Adrenal gland (tissue), 12 donors: Measurements from ENCODE around the gene HNRNPM. TPM values are rescaled to one million over a fixed set of nuclear protein-coding genes. Genes with fewer than 3 reads are reported as not detected.
"Not testable (repeated sequence)": the region's sequence is repeated elsewhere in the genome, so short reads cannot be mapped to it uniquely, and the experiment has no call there.

Experiments used
- DNase-seq, 7 donors: peaks; one replicate each; pipeline ENCODE4 v3.0.0-alpha.2; 2019 to 2020
- H3K27ac ChIP-seq, 5 donors: fragments of 200-600 bp; sonication (generic) in 4 of 5; 1 replicate in 3 of 5; 2 replicates in 2 of 5; pipeline versions ENCODE4 v1.5.1 to v1.8.0; 2016 to 2020; ENCODE audit warnings: mild to moderate bottlenecking in 1 of 5
- H3K27me3 ChIP-seq: fragments of 200-600 bp; 2 replicates; pipeline ENCODE4 v1.8.0; 2021
- H3K36me3 ChIP-seq, 2 donors: fragments of 200-600 bp; replicated peaks in 1 of 2; 1 replicate in 1 of 2; 2 replicates in 1 of 2; pipeline versions ENCODE4 v1.5.1 to v1.8.0; 2018 to 2022
- H3K4me1 ChIP-seq, 2 donors: fragments of 200-600 bp; replicated peaks in 1 of 2; 1 replicate in 1 of 2; 2 replicates in 1 of 2; pipeline versions ENCODE4 v1.5.1 to v1.8.0; 2018 to 2021
- H3K4me3 ChIP-seq, 4 donors: fragments of 200-600 bp; sonication (generic) in 3 of 4; one replicate each; pipeline ENCODE4 v1.5.1; 2016 to 2018
- H3K9me3 ChIP-seq, 3 donors: fragments of 200-600 bp; sonication (generic) in 1 of 3; replicated peaks in 1 of 3; 1 replicate in 2 of 3; 2 replicates in 1 of 3; pipeline versions ENCODE4 v1.5.1 to v1.8.0; 2016 to 2021
- CTCF ChIP-seq, 6 experiments: fragments of 450-650 bp in 4 of 6; fragments of 200-600 bp in 2 of 6; sonication (generic) in 1 of 6; IDR thresholded peaks; 1 replicate in 5 of 6; 2 replicates in 1 of 6; pipeline versions ENCODE4 v1.5.1 to v1.8.0; 2016 to 2021; ENCODE audit warnings: antibody characterized with exemption in 6 of 6, mild to moderate bottlenecking in 2 of 6, moderate library complexity in 1 of 6
- POLR2A ChIP-seq, 2 donors: fragments of 450-650 bp; IDR thresholded peaks; one replicate each; pipeline ENCODE4 v1.6.1; 2017; ENCODE audit warnings: antibody characterized with exemption in 2 of 2, mild to moderate bottlenecking in 2 of 2, moderate library complexity in 1 of 2
- WGBS, 4 donors: extraction: QIAGEN DNeasy Blood & Tissue Kit in 2 of 4; methylation state at CpG; one replicate each; pipeline versions ENCODE4 v1.1.5 to v1.1.7; 2013 to 2017; 5-methylcytosine and 5-hydroxymethylcytosine counted together
- intact Hi-C, 2 donors: fragments of 100-400 bp; cut with DNase I; formaldehyde crosslinking; loops; one replicate each; pipeline versions ENCODE4 v1.14.1 to v1.15.0; 2022 to 2023
- polyA plus RNA-seq, 3 donors: library from polyadenylated mRNA; stranded (reverse); fragments of 200-250 nt in 2 of 3; fragments of 350-450 nt in 1 of 3; fragmentation: Illumina TruSeq in 1 of 3; extraction: RNeasy Lipid Tissue Mini Kit (QIAGEN cat#74804) in 1 of 3; gene quantifications; one replicate each; pipeline ENCODE4 v1.2.3, GENCODE V29; 2013 to 2014
- total RNA-seq, 9 donors: library from RNA; depleted of rRNA in 4 of 9; stranded (reverse); fragments of >200 nt in 4 of 9; fragments of 120-200 nt in 1 of 9; fragmentation: NEBNext Ultra II Directional in 1 of 9; extraction: Animal tissue kit (Norgen Biotek cat#: 25700) in 1 of 9; gene quantifications; one replicate each; pipeline versions ENCODE4 v1.1.0 to v1.2.4, GENCODE V29; 2013 to 2023
- donor health status: healthy with polysubstance abuse.
- donor health status: Bipolar disorder and iron deficiency.
- donor health status: DM: yes; HTN: yes; CAD: no.
- donor health status: DM: no; HTN: no; CAD: no.
- donor health status: DM: no; HTN: no; CAD: no.
- donor health status: DM: yes; HTN: yes; CAD: no.

The HNRNPM gene
- total and polyA plus RNA-seq, 12 donors: 51.7 to 262 (median 77.4) TPM

- WGBS, 4 donors: 95 to 100% (median 98%) methylated on average over 3 to 12 of the region's 12 CpGs
- H3K27me3 ChIP-seq: no peaks in the 10 kb centered on the region
These were observed 6.5 kb upstream of the HNRNPM start for GRCh38 chr19:8438236-8438635.

DNA sequence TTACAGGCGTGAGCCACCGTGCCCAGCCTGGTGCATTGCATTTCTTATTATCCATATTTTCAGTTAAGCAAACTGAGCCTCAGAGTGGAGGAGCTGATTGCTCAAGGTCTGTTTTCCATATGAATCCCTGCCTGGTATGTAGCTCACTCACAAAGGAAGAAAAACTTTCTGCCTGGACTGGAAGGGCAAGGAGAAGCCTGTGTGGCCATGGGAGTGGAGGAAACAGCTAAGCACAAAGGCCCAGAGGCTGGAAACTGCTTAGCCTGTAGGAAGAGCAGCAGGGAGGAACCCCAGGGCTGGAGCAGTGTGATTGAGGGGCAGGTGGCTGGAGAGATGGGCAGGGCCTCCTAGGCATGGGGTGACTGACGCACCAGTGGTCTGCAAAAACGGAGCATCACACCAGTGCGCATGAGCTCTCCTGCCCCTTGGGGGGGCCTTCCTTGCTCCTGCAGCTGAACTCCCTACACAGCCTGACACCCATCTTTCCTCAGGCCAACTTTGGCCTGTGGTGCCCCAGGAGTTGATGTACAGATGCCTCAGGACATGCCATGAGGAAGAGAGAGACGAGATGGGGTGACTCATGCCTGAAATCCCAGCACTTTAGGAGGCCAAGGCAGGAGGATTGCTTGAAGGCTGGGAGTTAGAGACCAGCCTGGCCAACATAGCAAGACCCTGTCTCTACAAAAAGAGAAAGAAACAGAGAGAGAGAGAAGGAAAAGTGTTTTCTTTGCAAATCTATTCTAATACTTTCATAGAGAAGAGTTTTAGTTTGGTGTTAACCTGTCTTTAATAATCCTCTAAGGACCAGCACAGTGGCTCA is 2.8 kb upstream of the HNRNPM start:
- H3K4me1 ChIP-seq: peaks cover 12 to 13% of the 10 kb centered on the region in 2 donors
- intact Hi-C loops: no loop called here
- H3K27ac ChIP-seq: no peak overlapping the region
- TF ChIP-seq POLR2A (IDR thresholded peaks at IDR 0.05) (no peak), CTCF (IDR thresholded peaks at IDR 0.05) (no peak)
- no peak overlapping the region for H3K4me3 ChIP-seq
- peak in 1 of 7 donors; percentile 11 for DNase-seq
- H3K9me3 ChIP-seq: no peaks in the 10 kb centered on the region
- H3K27me3 ChIP-seq: no peaks in the 10 kb centered on the region
- H3K36me3 ChIP-seq: peaks cover 0 to 6% of the 10 kb centered on the region in 2 donors
- WGBS, 4 donors: 86 to 91% (median 87%) methylated on average over 5 to 6 of the region's 6 CpGs

More at GRCh38 chr19:8438236-8438635, 6.5 kb upstream of the HNRNPM start:
- H3K27ac ChIP-seq: no peak overlapping the region
- intact Hi-C loops: no loop called here
- H3K36me3 ChIP-seq: no peaks in the 10 kb centered on the region
- H3K4me3 ChIP-seq: no peak overlapping the region
- no peaks in the 10 kb centered on the region for H3K9me3 ChIP-seq
- peak in 1 of 7 donors; percentile 11 for DNase-seq
- H3K4me1 ChIP-seq: peaks cover 4 to 6% of the 10 kb centered on the region in 2 donors
- TF ChIP-seq POLR2A (IDR thresholded peaks at IDR 0.05) (no peak), CTCF (IDR thresholded peaks at IDR 0.05) (no peak)

DNA sequence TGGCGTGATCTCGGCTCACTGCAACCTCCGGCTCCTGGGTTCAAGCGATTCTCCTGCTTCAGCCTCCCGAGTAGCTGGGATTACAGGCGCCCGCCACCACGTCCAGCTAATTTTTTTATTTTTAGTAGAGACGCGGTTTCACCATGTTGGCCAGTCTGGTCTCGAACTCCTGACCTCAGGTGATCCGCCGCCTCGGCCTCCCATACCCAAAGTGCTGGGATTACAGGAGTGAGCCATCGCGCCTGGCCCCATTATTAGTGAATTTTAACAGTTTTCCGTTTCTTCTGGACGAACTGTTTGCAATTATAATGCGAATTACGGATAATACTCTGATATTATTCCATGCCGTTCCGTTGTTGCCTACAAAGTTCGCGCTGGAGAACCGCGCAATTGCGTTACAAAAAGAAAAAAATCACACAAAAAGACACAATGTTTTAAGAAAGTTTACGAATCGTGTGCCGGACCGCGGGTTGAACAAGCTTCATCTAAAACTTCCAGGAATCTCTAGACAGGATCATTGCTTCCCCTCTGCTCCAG is 567 bp upstream of the HNRNPM start:
- Histone ChIP-seq H3K4me3 (peak overlapping the region in 2 of 4 donors; percentile 93 to 98), H3K36me3 (peaks cover 0 to 17% of the 10 kb centered on the region in 2 donors), H3K27ac (peak overlapping the region; percentile 49 to 100 (median 94)), H3K4me1 (peaks cover 12 to 36% of the 10 kb centered on the region in 2 donors)
- H3K27me3 ChIP-seq, DNase-seq, H3K9me3 ChIP-seq, intact Hi-C loops: not testable (repeated sequence)
- WGBS, 4 donors: 24 to 31% (median 29%) methylated on average over 32 of the region's 32 CpGs

- Histone ChIP-seq H3K27me3 (no peaks in the 10 kb centered on the region), H3K9me3 (no peaks in the 10 kb centered on the region), H3K4me1 (peaks cover 21 to 46% of the 10 kb centered on the region in 2 donors), H3K27ac (peak overlapping the region; percentile 90 to 100 (median 94)), H3K36me3 (peaks cover 0 to 17% of the 10 kb centered on the region in 2 donors), H3K4me3 (peak overlapping the region; percentile 69 to 98 (median 92))
- no peak for TF ChIP-seq POLR2A (IDR thresholded peaks at IDR 0.05)
- TF ChIP-seq CTCF (IDR thresholded peaks at IDR 0.05): no peak
- DNase-seq: peak; percentile 55 to 73 (median 60)
- intact Hi-C loops: no loop called here
- 0 to 1% (median 0%) methylated on average over 2 to 45 of the region's 45 CpGs for WGBS, 4 donors
These were observed 770 bp downstream of the HNRNPM start for GRCh38 chr19:8445488-8446001.
